Breast epithelium (tissue), 4 donors: ENCODE results near the gene SKAP1. TPM values are rescaled to one million over a fixed set of nuclear protein-coding genes. Genes with fewer than 3 reads are reported as not detected.

Experiments
- DNase-seq, 2 donors: peaks; one replicate each; pipeline ENCODE4 v3.0.0-alpha.2; 2019; ENCODE audit warnings: low spot score in 2 of 2
- H3K27ac ChIP-seq, 2 donors: fragments of 200-600 bp; sonication (generic) in 1 of 2; one replicate each; pipeline ENCODE4 v1.5.1; 2016 to 2019; ENCODE audit warnings: mild to moderate bottlenecking in 1 of 2
- H3K27me3 ChIP-seq, 2 donors: fragments of 200-600 bp; sonication (generic) in 1 of 2; one replicate each; pipeline versions ENCODE4 v1.5.1 to v1.6.0; 2017 to 2019; ENCODE audit warnings: control low read depth in 1 of 2, mild to moderate bottlenecking in 1 of 2
- H3K36me3 ChIP-seq: fragments of 200-600 bp; one replicate; pipeline ENCODE4 v1.5.1; 2019
- H3K4me1 ChIP-seq, 2 donors: fragments of 200-600 bp; sonication (generic); one replicate each; pipeline ENCODE4 v1.5.1; 2016 to 2019; ENCODE audit warnings: control low read depth in 1 of 2
- H3K4me3 ChIP-seq, 3 donors: fragments of 200-600 bp; sonication (generic); 1 replicate in 2 of 3; 2 replicates in 1 of 3; pipeline ENCODE4 v1.5.1; 2016 to 2019; ENCODE audit warnings: mild to moderate bottlenecking in 3 of 3, moderate library complexity in 2 of 3
- H3K9me3 ChIP-seq, 2 donors: fragments of 200-600 bp; sonication (generic) in 1 of 2; one replicate each; pipeline ENCODE4 v1.5.1; 2016 to 2019; ENCODE audit warnings: control low read depth in 1 of 2
- POLR2A ChIP-seq: fragments of 450-650 bp; IDR thresholded peaks from one replicate; pipeline ENCODE4 v1.6.1; 2016; ENCODE audit warnings: antibody characterized with exemption, mild to moderate bottlenecking, moderate library complexity
- POLR2AphosphoS5 ChIP-seq, 3 donors: sonication (generic); formaldehyde crosslinking; IDR thresholded peaks; one replicate each; pipeline ENCODE4 v1.6.1; 2017; ENCODE audit warnings: antibody characterized with exemption in 3 of 3
- intact Hi-C: fragments of 100-400 bp; cut with DNase I; formaldehyde crosslinking; loops from one replicate; pipeline ENCODE4 v1.15.1; 2023; ENCODE audit warnings: low total_unique reads
- total RNA-seq, 3 donors: library from RNA; depleted of rRNA; stranded (reverse); fragments of >200 nt; gene quantifications; one replicate each; pipeline ENCODE4 v1.1.0, GENCODE V29; 2016
- TF ChIP-seq, protein P1 (sequence below), 3 donors: fragments of 450-650 bp; IDR thresholded peaks; one replicate each; pipeline ENCODE4 v1.5.1; 2016 to 2017; ENCODE audit warnings: antibody characterized with exemption in 3 of 3, mild to moderate bottlenecking in 3 of 3, moderate library complexity in 3 of 3

Gene SKAP1
- total RNA-seq, 3 donors from 2014 or later, result 1.1 to 7.5 (median 5.9) TPM

DNA sequence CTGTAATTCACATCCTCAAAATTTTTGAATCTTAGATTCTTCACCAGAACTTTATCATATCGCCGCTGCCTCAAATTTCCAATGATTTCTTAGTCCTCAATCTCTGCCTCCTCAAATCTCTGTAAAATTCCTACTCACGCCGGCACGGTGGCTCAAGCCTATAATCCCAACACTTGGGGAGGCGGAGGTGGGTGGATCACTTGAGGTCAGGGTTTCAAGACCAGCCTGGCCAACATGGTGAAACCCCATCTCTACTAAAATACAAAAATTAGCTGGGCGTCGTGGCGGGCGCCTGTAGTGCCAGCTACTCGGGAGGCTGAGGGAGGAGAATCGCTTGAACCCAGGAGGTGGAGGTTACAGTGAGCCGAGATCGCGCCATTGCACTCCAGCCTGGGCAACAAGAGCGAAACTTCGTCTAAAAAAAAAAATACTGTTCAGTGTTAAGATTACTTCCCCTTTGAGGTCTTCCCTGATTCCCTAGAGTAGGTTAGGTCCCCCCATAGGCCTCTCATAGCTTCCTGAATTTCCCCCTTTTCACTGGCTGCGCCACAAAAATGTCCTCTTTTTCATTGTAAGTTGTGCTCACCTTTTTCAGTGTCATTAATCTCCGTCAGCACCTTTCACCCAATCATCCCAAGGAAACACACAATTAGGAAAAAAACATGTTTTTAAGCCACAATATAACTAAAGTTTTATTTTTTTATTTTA is 327.8 kb downstream of the SKAP1 start:
- Histone ChIP-seq H3K4me3 (no peak overlapping the region), H3K9me3 (no peaks in the 10 kb centered on the region), H3K27me3 (no peaks in the 10 kb centered on the region), H3K4me1 (no peaks in the 10 kb centered on the region), H3K36me3 (no peaks in the 10 kb centered on the region), H3K27ac (no peak overlapping the region)
- intact Hi-C loops, result no loop called here
- no peak for DNase-seq
- TF ChIP-seq, protein P1, sequence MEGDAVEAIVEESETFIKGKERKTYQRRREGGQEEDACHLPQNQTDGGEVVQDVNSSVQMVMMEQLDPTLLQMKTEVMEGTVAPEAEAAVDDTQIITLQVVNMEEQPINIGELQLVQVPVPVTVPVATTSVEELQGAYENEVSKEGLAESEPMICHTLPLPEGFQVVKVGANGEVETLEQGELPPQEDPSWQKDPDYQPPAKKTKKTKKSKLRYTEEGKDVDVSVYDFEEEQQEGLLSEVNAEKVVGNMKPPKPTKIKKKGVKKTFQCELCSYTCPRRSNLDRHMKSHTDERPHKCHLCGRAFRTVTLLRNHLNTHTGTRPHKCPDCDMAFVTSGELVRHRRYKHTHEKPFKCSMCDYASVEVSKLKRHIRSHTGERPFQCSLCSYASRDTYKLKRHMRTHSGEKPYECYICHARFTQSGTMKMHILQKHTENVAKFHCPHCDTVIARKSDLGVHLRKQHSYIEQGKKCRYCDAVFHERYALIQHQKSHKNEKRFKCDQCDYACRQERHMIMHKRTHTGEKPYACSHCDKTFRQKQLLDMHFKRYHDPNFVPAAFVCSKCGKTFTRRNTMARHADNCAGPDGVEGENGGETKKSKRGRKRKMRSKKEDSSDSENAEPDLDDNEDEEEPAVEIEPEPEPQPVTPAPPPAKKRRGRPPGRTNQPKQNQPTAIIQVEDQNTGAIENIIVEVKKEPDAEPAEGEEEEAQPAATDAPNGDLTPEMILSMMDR (IDR thresholded peaks at IDR 0.05), result no peak
- TF ChIP-seq POLR2A, result no peak
- TF ChIP-seq POLR2AphosphoS5 (IDR thresholded peaks at IDR 0.05), result no peak

DNA sequence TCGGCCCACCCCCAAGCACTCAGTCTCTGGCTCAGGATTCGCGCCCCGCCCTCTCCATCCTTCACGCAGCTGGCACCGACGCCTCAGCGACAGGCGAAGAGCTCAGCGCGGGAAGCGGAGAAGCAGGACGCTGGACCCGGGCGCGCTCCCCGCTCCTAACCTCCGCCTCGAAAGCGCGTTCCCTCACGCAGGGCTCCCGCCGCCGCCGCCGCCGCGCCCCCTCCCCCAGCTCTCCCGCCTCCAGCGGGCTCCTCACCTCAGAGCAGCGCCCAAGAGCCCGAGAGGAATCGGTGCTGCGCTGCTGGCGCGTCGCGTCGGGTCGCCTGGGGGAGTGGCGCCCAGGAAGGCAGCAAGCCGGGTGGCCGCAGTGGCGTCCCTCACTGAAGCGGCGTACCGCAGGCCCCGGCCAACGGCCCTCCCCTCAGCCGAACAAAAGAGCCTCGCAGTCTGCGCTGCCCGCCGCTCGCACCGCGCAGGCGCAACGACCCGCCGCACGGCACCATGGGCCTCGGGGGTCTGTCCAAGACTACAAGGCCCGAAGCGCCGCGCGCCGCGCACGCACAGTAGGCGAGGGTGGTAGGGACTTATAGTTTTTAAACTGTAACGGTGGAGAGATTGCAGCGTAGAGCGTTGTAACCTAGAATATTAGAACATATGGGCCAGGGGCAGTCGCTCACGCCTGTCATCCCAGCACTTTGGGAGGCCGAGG is 328.8 kb downstream of the SKAP1 start, which contains the start of gene CBX1:
TSS of gene CBX1 (minus strand) at position 467 of the 709 bp plus-strand sequence. CDS start 24,474 bp downstream, outside the sequence.
- intact Hi-C loops, result no loop called here
- H3K27me3 ChIP-seq, result no peaks in the 10 kb centered on the region
- H3K36me3 ChIP-seq, result no peaks in the 10 kb centered on the region
- H3K9me3 ChIP-seq, result no peaks in the 10 kb centered on the region
- peak within 1 kb of the TSS; percentile 84 to 95 (median 95) for H3K4me3 ChIP-seq
- TF ChIP-seq POLR2A, result peak; percentile 73
- TF ChIP-seq, protein P1 (IDR thresholded peaks at IDR 0.05), result no peak
- TF ChIP-seq POLR2AphosphoS5 (IDR thresholded peaks at IDR 0.05), result peak in 2 of 3 donors; percentile 60 to 80
- H3K27ac ChIP-seq, result peak within 1 kb of the TSS; percentile 92 to 97
- no peaks in the 10 kb centered on the region for H3K4me1 ChIP-seq
- peak; percentile 87 to 89 for DNase-seq

DNA sequence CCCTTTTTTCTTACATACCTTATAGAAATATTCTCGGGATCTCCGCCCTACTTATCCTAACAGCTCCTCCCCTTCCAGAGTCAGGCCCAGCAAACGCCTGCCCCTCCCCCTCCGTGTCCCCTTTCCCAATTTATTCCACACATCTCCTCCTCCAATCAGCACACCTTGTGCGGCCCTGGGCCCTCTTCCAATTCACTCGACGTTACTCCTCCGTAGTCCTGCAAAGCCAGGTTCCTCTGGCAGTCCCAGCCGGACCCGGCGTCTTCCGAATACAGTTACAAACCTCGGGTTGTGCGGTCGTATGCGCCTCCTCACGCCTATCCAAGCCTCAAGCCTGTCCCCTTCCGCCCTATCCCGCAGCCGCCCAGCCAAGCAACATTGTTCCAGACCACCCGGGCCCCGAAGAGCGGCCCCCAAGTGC is 329.4 kb downstream of the SKAP1 start:
- H3K27me3 ChIP-seq, result no peaks in the 10 kb centered on the region
- intact Hi-C loops, result no loop called here
- H3K27ac ChIP-seq, result peak overlapping the region; percentile 92 to 97
- no peaks in the 10 kb centered on the region for H3K9me3 ChIP-seq
- no peak for TF ChIP-seq POLR2AphosphoS5 (IDR thresholded peaks at IDR 0.05)
- TF ChIP-seq, protein P1 (IDR thresholded peaks at IDR 0.05), result no peak
- TF ChIP-seq POLR2A, result no peak
- no peaks in the 10 kb centered on the region for H3K36me3 ChIP-seq
- no peaks in the 10 kb centered on the region for H3K4me1 ChIP-seq
- peak; percentile 56 to 58 for DNase-seq
- H3K4me3 ChIP-seq, result peak overlapping the region; percentile 84 to 95 (median 95)

DNA sequence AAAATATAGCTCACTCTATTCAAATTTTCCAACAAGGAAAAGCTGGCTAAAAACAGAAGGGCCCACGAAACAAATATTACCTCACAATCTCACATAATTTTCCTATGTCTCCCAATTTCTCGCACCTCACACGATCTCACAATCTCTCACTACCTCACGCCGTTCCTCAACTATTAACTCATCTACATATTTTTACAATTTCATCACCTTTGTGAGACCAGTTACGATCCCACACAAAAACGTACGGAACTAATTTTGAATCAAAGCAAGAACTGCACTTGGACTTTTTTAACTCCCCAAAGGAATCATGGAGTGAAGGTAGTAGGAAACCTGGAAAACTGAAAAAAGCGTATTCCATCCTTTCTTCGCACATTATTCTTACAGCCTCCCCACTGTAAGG is 329.9 kb downstream of the SKAP1 start:
- Histone ChIP-seq H3K27me3 (no peaks in the 10 kb centered on the region), H3K4me3 (peak overlapping the region; percentile 84 to 95 (median 95)), H3K36me3 (no peaks in the 10 kb centered on the region), H3K27ac (peak overlapping the region; percentile 92 to 97), H3K4me1 (no peaks in the 10 kb centered on the region), H3K9me3 (no peaks in the 10 kb centered on the region)
- intact Hi-C loops, result no loop called here
- no peak for TF ChIP-seq POLR2A
- TF ChIP-seq, protein P1 (IDR thresholded peaks at IDR 0.05), result no peak
- no peak for TF ChIP-seq POLR2AphosphoS5 (IDR thresholded peaks at IDR 0.05)
- no peak for DNase-seq

DNA sequence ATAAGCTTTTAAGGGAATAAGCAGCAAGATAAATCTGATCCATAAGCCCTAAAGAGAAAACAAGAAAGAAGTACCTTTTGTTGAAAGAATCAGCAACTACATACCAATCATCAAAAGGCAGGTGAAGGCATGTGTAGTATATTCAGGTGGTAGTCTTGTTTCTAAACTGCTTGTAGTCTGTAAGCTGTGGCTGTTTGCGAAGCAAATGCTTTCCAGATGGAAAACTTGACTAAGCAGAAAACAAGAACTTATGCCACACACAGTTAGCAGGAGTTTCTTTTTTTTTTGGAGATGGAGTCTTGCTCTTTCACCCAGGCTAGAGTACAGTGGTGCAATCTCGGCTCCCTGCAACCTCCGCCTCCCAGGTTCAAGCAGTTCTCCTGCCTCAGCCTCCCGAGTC is 334.4 kb downstream of the SKAP1 start:
- Histone ChIP-seq H3K27me3 (no peaks in the 10 kb centered on the region), H3K27ac (no peak overlapping the region), H3K9me3 (no peaks in the 10 kb centered on the region), H3K4me3 (no peak overlapping the region), H3K4me1 (no peaks in the 10 kb centered on the region), H3K36me3 (no peaks in the 10 kb centered on the region)
- intact Hi-C loops, result no loop called here
- no peak for DNase-seq
- TF ChIP-seq POLR2A, result no peak
- TF ChIP-seq, protein P1 (IDR thresholded peaks at IDR 0.05), result no peak
